Effector CD8-positive, alpha-beta T cell (primary cell): ENCODE measurements around the gene HAPLN3.
"Not testable (repeated sequence)": the region's sequence is repeated elsewhere in the genome, so short reads cannot be mapped to it uniquely, and the experiment has no call there.

Experiments
- DNase-seq: peaks from one replicate; lab custom pipeline; 2025; lab: John Stamatoyannopoulos, UW
- total RNA-seq, 4 experiments: gene quantifications; one replicate each; lab custom pipeline; 2026; lab: John Stamatoyannopoulos, UW

Gene HAPLN3
- total RNA-seq, result 20.8 to 82.6 (median 49.4) reads per million in 4 experiments

DNA sequence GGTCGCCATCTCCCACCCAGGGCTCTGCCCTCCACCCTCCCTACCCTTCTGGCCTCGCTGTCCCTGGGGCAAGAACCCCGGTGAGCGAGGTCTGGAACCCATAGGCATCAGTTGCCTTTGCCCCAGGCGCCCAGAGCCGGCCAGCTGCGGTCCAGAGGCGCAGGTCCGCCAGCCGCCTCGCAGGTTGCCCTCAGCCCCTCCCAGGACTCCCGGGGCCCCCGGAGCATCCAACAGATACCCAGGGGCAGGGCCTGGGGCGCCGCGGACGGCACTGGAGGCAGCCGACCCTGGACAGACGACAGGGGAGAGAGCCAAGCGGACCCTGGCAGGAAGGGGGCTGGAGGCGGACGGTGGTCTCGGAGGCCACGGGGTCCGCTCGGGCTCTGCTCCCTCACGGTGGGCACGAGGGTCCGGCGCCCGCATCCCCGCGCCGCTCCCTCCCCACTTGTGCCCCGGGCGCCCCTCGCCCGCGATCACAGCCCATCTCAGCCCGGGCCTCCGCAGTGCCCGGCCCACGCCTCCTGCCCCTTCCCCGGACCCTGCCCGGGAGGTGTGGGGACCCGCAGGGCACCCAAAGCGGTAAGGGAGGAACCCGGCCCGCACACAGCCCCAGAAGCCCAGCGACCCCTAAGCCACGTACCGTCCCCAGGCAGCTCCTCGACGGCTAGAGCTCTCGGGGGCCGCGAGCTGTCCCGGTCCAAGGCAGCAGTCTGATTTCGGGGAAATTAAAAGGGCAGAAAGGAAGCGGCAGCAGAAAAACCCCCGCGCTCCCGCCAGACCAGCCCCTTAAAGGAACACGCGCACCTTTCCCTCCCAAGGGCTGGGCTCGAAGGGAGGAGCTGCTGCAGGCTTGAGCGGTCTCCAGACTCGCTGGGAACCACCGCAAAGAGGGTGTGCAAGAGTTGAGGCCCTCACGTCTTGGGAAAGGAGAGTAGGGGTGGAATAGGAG is at the start of gene HAPLN3:
Gene HAPLN3 (minus strand): TSS at position 726 of the 949 bp plus-strand sequence. CDS start 8,246 bp downstream, outside the sequence.
- DNase-seq, result peak; percentile 11

DNA sequence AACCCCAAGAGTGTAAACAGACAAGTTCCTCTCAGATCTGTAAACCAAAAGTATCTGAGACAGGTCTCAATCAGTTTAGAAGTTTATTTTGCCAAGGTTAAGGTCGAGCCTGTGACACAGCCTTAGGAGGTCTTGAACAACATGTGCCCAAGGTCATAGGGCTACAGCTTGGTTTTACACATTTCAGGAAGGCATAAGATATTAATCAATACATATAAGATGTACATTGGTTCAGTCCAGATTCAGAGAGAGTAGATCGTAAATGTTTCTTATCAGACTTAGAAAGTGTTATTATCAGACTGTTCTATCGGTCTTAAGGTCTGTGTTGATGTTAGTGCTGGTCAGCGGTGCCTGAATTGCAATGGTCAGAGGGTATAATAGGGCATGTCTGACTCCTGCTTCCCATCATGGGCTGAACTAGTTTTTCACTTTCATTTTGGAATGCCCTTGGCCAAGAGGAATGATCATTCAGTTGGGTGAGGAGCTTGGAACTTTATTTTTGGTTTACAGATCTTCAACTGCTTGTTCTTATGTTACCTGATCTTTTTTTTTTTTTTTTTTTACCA is 44.8 kb upstream of the HAPLN3 start:
- no peak for DNase-seq

- DNase-seq, result no peak
Observed at GRCh38 chr15:88939486-88939806, 44.1 kb upstream of the HAPLN3 start.

GRCh38 chr15:88938802-88939485 is 43.6 kb upstream of the HAPLN3 start:
- no peak for DNase-seq

- DNase-seq, result not testable (repeated sequence)
Observed at GRCh38 chr15:88934449-88934848, 39.1 kb upstream of the HAPLN3 start.

GRCh38 chr15:88932875-88933330 is 37.6 kb upstream of the HAPLN3 start:
- DNase-seq, result no peak

DNA sequence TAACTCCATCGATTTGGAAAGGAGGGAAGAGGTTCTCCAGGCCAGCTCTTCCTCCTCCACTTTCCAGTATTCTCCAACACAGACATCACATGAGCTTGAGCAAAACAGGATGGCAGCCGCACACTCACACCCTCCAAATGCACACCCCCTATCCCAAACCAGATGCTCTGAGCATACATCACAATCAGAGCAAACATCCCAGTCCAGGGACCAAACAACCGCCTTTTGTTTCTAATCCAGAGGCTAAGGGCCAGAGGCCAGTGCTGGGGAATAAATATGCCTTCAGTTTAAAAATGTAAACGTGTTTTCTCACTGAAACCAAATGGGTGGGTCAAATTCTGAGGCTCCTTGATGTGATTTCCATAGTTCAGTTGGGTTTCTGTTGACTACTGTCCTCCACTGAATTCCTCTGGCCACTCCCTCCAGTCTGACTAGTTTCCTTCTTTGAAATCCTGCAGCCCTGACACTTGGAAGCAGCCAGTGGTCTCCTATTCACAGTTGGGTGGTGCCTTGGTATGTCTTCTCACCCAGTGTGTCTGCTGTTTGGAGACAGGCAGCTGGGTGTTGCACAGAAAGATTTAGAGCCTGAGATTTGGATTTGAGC is 37.0 kb upstream of the HAPLN3 start:
- no peak for DNase-seq

GRCh38 chr15:88930579-88930978 is 35.2 kb upstream of the HAPLN3 start:
- no peak for DNase-seq

GRCh38 chr15:88929358-88930098 is 34.2 kb upstream of the HAPLN3 start:
- not testable (repeated sequence) for DNase-seq

DNA sequence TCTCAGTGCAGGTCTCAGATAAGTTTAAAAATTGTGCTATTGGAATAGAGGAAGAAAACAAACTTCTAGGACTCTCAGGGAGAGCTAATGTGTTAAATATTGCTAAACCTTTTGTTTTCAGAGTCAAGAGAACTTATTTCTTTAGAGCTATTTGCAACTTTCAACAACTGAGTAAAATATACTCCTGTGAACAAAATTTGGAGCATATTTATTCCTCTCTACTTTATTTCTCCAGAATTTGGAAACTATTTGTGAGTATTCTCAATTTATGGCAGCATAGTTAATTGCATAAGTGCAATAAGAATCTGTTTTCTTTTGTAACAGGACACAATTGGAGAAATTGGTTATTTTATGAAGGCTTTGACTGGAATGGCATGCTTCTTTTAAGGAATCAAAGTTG is 32.8 kb upstream of the HAPLN3 start:
- DNase-seq, result not testable (repeated sequence)

DNA sequence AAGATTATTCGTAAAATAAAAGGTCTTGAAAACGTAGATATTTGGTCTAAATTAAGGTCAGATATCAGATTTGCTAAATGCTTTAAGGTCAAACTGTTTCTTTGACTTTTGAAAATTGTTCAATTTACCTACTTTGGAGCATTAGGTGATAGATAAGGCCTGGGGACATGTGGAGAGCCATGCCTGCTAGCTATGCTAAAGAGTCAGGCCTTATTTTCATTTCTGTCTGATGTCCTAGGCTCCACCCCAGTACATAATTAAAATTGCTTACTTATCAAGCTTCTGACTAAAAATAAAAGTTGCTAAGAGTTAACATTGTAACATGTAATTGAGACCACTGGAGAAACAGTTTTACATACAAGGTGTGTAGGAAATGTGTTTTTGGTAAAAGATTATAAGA is 30.3 kb upstream of the HAPLN3 start:
- not testable (repeated sequence) for DNase-seq

GRCh38 chr15:88920892-88921435 is 25.6 kb upstream of the HAPLN3 start:
- not testable (repeated sequence) for DNase-seq

DNA sequence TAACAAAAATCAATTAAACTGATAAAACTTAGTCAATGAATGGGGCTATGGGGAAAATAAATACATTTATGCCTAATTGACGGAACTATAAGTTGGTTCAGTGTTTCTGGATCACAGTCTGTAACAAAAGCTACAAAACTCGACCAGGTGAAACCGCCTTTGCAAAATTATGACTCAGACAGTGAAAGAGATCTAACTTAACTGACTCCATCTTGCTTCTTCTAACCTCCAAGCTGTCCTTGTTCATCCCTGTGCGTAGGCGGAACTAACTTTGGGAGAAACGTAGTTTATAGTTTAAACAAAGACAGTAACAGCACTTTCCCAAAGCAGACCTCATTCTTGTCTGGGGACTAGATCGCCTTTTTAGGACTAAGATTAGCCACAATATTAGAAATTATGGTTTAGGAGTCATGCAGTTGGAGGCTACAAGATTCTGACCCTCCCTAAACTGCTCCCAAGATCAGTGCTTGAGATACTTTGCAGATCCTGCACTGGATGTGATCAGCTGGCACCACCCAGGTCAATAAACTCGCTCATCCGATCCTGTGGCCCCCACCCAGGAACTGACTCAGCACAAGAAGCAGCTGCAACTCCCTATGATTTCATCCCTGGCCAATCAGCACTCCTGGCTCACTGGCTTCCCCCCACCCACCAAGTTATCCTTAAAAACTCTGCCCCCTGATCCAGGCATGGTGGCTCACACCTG is 25.0 kb upstream of the HAPLN3 start:
- no peak for DNase-seq

DNA sequence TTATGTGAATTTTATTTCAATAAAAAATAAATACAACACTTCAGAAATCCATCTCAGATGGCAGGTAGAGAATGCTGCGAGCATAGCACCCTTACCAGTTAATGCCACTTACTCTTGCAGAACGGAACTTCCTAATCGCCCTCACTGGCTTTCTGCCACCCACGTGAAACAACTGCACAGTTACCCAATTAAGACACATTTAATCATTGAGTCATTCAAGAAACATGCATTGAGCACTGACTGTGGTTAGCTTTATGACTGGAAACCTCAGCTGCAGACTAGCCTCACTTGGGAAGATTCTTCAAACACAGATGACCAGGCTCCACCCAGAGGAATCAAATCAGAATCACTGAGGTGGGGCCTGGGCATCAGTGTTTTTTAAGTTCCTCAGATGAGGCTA is 23.4 kb upstream of the HAPLN3 start:
- no peak for DNase-seq

DNA sequence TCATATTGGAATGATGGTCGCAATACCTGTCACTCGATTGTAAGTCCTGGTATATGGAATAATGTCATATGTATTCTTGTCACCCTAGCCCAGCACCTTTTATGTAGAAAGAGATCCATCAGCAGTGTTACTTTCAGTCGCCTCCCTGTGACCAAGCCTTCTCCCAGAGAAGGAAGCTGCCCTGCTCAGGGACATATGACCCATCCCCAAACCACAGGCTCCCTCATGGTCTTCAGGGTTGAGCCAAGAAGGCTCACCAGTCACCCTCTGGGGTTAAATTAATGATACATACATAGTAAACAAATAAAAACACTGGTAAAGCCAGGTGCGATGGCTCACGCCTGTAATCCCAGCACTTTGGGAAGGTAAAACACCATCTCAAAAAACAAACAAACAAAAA is 22.4 kb upstream of the HAPLN3 start:
- no peak for DNase-seq

- DNase-seq, result no peak
Observed at GRCh38 chr15:88915354-88915753, 20.0 kb upstream of the HAPLN3 start.

- no peak for DNase-seq
Observed at GRCh38 chr15:88913850-88914169, 18.5 kb upstream of the HAPLN3 start.

GRCh38 chr15:88913017-88913849 is 17.9 kb upstream of the HAPLN3 start, which contains the start of gene MFGE8:
MFGE8 (minus strand) TSS chr15:88913379; CDS start chr15:88913319, 60 bp downstream.
- DNase-seq, result peak; percentile 63

DNA sequence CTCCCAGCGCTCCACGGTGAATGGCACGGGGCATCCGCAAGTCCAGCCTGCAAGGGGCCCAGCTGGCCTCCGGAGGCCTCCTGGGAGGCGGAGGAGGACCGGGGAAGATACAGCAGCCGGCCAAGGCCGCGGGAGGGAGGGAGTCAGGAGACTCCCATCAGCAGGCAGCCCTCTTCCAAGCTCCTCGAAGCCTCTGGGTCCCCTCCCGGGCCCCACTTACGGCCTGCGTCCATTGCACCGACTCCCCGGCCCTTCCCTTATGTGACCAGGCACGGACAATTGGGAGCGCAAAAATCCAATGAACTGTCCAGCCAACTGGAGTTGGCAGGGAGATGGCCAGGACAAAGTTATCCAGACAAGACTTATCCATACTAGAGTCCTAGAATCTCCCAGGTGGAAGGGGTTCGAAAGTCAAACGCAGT is 17.2 kb upstream of the HAPLN3 start:
- DNase-seq, result no peak

- no peak for DNase-seq
Observed at GRCh38 chr15:88911766-88912118, 16.4 kb upstream of the HAPLN3 start.
